Glutamatergic neuron (in vitro differentiated cells): ENCODE results near the gene RBBP4. TPM values are rescaled to one million over a fixed set of nuclear protein-coding genes. Genes with fewer than 3 reads are reported as not detected.
"Not testable (repeated sequence)": the region's sequence is repeated elsewhere in the genome, so short reads cannot be mapped to it uniquely, and the experiment has no call there.

Experiments used
- DNase-seq: peaks from one replicate; pipeline ENCODE4 v3.0.0; 2022
- H3K27ac Mint-ChIP-seq: one replicate; pipeline ENCODE4 v1.8.0; 2020; ENCODE audit warnings: mild to moderate bottlenecking, mixed read lengths, inconsistent platforms; ENCODE audit not compliant: unreplicated experiment
- H3K27me3 Mint-ChIP-seq: one replicate; pipeline ENCODE4 v1.8.0; 2020; ENCODE audit warnings: mild to moderate bottlenecking, moderate library complexity, mixed read lengths, inconsistent platforms; ENCODE audit not compliant: unreplicated experiment
- H3K36me3 Mint-ChIP-seq: one replicate; pipeline ENCODE4 v1.8.0; 2020; ENCODE audit warnings: mild to moderate bottlenecking, mixed read lengths, inconsistent platforms; ENCODE audit not compliant: unreplicated experiment
- H3K4me1 Mint-ChIP-seq: one replicate; pipeline ENCODE4 v1.8.0; 2020; ENCODE audit warnings: mild to moderate bottlenecking, low read depth, mixed read lengths, inconsistent platforms; ENCODE audit not compliant: unreplicated experiment
- H3K4me3 Mint-ChIP-seq: one replicate; pipeline ENCODE4 v1.8.0; 2020; ENCODE audit warnings: mild to moderate bottlenecking, mixed read lengths, inconsistent platforms; ENCODE audit not compliant: unreplicated experiment
- H3K9me3 Mint-ChIP-seq: one replicate; pipeline ENCODE4 v1.8.0; 2020; ENCODE audit warnings: mild to moderate bottlenecking, moderate library complexity, mixed read lengths, inconsistent platforms; ENCODE audit not compliant: unreplicated experiment
- total RNA-seq: library from RNA; stranded (reverse); fragmentation: NEBNext Ultra II Directional; extraction: Animal tissue kit (Norgen Biotek cat#: 25700); gene quantifications from one replicate; pipeline ENCODE4 v1.2.1, GENCODE V29; 2021; ENCODE audit not compliant: unreplicated experiment
- TF ChIP-seq, protein P1 (sequence below): fragments of 200-600 bp; sonication (generic); IDR thresholded peaks from one replicate; pipeline ENCODE4 v1.5.0; 2021; ENCODE audit not compliant: partially characterized antibody, unreplicated experiment

Gene RBBP4
- total RNA-seq, 1 donor from 2014 or later = 332 TPM

DNA sequence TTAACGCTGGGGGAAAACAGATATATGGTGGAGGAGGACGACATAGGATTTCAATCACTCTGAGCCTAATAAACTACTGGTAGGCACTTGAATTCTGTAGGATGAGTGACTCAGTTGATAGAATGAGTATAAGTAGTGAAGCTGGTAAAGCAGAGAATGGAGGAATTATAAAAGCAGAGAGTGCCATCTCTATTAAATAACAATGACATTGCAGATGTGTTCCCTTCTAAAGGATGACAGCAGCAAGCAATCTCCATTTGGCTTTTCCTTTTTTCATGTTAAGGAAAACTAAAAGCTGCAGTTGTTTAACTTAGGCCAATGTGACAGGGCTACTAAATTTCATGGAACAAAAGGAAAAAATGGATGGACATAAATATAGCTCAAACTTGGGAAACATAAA, 18.2 kb upstream of the RBBP4 start:
- no peak for DNase-seq
- H3K27me3 Mint-ChIP-seq = peaks cover 2% of the 10 kb centered on the region
- TF ChIP-seq, protein P1, sequence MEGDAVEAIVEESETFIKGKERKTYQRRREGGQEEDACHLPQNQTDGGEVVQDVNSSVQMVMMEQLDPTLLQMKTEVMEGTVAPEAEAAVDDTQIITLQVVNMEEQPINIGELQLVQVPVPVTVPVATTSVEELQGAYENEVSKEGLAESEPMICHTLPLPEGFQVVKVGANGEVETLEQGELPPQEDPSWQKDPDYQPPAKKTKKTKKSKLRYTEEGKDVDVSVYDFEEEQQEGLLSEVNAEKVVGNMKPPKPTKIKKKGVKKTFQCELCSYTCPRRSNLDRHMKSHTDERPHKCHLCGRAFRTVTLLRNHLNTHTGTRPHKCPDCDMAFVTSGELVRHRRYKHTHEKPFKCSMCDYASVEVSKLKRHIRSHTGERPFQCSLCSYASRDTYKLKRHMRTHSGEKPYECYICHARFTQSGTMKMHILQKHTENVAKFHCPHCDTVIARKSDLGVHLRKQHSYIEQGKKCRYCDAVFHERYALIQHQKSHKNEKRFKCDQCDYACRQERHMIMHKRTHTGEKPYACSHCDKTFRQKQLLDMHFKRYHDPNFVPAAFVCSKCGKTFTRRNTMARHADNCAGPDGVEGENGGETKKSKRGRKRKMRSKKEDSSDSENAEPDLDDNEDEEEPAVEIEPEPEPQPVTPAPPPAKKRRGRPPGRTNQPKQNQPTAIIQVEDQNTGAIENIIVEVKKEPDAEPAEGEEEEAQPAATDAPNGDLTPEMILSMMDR = no peak
- H3K4me1 Mint-ChIP-seq = peaks cover 5% of the 10 kb centered on the region
- H3K27ac Mint-ChIP-seq = no peak overlapping the region
- no peaks in the 10 kb centered on the region for H3K36me3 Mint-ChIP-seq
- no peaks in the 10 kb centered on the region for H3K9me3 Mint-ChIP-seq
- H3K4me3 Mint-ChIP-seq = no peak overlapping the region

DNA sequence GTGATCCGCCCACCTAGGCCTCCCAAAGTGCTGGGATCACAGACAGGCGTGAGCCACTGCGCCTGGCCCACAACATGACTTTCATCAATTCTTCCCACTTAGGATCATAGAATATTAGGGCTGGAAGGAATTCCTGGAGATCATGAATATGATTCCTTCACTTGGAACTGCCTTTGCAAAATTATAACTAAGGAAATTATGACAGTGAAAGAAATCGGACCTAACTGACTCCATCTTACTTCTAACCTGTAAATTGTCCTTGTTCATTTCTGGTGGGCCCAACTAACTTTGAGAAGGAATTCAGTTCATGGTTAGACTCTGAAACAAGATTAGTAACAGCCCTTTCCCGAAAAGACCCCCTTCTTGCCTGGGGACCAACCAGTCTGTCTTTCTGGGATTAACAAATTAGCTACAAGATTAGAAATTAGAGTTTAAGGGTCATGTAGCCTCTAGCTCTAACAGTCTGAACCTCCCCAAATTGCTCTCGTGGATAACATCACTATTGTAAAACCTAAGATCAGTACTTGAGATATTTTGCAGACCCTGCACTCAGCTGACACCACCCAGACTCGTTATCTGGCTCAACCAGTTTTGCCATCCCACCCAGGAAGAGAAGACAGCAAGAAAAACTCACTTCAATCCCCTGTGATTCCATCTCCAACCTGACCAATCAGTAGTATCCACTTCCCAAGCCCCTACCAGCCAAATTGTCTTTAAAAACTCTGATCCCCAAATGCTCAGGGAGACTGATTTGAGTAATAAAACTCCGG, 15.3 kb upstream of the RBBP4 start:
- Mint-ChIP-seq H3K27ac (no peak overlapping the region), H3K4me3 (no peak overlapping the region), H3K4me1 (peaks cover 5% of the 10 kb centered on the region), H3K9me3 (no peaks in the 10 kb centered on the region), H3K36me3 (no peaks in the 10 kb centered on the region), H3K27me3 (peaks cover 2% of the 10 kb centered on the region)
- no peak for DNase-seq
- TF ChIP-seq, protein P1 = no peak

DNA sequence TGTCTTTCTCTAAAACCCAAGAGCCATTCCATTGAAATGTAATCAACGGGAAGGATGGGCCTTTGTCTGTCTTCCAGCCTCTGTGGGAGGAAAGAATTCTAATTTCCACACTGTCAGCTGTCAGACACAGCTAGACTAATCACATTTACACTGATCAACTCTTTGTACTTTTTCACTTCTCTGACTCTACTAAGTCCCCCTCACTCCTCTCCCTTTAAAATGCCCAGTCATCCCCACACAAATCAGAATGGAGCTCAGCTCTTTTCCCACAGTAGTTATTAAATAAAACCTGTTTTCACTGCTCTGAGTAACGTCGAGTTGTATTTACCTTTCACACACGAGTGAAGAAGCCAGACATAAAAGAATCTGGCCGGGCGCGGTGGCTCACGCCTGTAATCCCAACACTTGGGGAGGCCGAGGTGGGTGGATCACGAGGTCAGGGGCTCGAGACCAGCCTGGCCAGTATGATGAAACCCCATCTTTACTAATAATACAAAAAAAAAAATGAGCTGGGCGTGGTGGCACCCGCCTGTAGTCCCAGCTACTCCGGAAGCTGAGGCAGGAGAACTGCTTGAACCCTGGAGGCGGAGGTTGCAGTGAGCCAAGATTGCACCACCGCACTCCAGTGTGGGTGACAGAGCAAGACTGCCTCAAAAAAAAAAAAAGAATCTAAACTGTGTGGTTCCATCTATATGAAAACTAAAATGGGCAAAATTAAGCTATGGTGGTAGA, 13.9 kb upstream of the RBBP4 start:
- TF ChIP-seq, protein P1 = no peak
- H3K27me3 Mint-ChIP-seq = peaks cover 2% of the 10 kb centered on the region
- DNase-seq = no peak
- H3K4me3 Mint-ChIP-seq = no peak overlapping the region
- H3K27ac Mint-ChIP-seq = peak overlapping the region; percentile 77
- no peaks in the 10 kb centered on the region for H3K9me3 Mint-ChIP-seq
- H3K36me3 Mint-ChIP-seq = no peaks in the 10 kb centered on the region
- H3K4me1 Mint-ChIP-seq = peaks cover 5% of the 10 kb centered on the region

DNA sequence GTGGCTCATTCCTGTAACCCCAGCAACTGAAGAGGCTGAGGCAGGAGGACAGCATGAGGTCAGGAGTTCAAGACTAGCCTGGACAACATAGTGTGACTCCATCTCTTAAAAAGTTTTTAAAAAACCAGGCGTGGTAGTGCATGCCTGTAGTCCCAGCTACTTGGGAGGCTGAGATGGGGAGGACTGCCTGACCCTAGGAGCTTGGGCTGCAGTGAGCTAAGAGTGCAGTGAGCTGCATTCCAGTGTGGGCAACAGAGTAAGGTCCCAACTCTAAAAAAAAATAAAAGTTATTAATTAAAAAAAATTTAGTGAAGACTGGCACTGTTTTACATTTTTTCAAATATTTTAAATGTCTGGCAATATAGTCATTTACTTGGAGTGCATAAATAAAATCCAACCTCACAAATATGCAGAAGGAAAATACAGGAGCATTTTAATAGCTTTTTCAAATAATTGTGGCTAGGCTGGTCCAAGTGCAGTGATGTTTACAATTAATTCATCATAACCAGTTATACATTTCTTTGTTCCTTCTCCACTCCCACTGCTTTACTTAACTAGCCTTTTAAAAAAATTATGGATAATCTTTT, 11.4 kb upstream of the RBBP4 start:
- Mint-ChIP-seq H3K27ac (no peak overlapping the region), H3K9me3 (no peaks in the 10 kb centered on the region), H3K36me3 (no peaks in the 10 kb centered on the region), H3K4me1 (peaks cover 5% of the 10 kb centered on the region), H3K27me3 (peaks cover 2% of the 10 kb centered on the region), H3K4me3 (no peak overlapping the region)
- no peak for DNase-seq
- TF ChIP-seq, protein P1 = no peak

DNA sequence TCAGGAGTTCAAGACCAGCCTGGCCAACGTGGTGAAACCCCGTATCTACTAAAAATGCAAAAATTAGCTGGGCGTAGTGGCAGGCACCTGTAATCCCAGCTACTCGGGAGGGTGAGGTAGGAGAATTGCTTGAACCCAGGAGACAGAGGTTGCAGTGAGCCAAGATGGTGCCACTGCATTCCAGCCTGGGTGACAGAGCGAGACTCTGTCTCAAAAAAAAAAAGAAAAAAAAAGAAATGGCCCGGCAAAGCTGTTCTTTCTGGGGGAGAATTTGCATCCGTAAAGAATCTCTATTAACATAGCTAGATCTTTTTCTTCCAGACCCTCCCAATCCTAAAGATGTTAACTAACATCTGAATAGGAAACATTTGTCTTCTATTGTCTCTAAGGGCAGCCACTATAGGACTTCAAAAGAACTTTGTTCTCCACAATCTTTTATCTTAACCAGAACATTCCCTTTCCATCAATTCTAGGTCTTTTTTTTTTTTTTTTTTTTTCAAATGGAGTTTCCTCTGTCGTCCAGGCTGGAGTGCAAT, 8.6 kb upstream of the RBBP4 start:
- not testable (repeated sequence) for H3K27ac Mint-ChIP-seq, H3K36me3 Mint-ChIP-seq, H3K4me3 Mint-ChIP-seq, DNase-seq, H3K27me3 Mint-ChIP-seq, H3K9me3 Mint-ChIP-seq, H3K4me1 Mint-ChIP-seq
